Memory B cell (primary cell): ENCODE results near the gene PBRM1.
A peak's percentile ranks its signal among the peaks of the same experiment; 100 is the strongest.

Source experiments
- ATAC-seq: fragments of 150-1000 bp; cut with Tn5 transposase; 2 replicates; pipeline ENCODE4 v1.10.0; 2021; ENCODE audit warnings: low read depth, mild to moderate bottlenecking, moderate library complexity
- DNase-seq, 2 donors: peaks; one replicate each; pipeline ENCODE4 v3.0.0; 2022; ENCODE audit warnings: low spot score in 2 of 2
- H3K27ac Mint-ChIP-seq: one replicate; pipeline ENCODE4 v1.8.0; 2022; ENCODE audit warnings: mild to moderate bottlenecking, moderate library complexity, mixed read lengths
- H3K27me3 Mint-ChIP-seq: one replicate; pipeline ENCODE4 v1.8.0; 2022; ENCODE audit warnings: mixed read lengths
- H3K36me3 Mint-ChIP-seq: one replicate; pipeline ENCODE4 v1.8.0; 2022; ENCODE audit warnings: mild to moderate bottlenecking, mixed read lengths
- H3K4me1 Mint-ChIP-seq: one replicate; pipeline ENCODE4 v1.8.0; 2022; ENCODE audit warnings: mixed read lengths
- H3K4me3 Mint-ChIP-seq: one replicate; pipeline ENCODE4 v1.8.0; 2022; ENCODE audit warnings: mild to moderate bottlenecking, moderate library complexity, mixed read lengths
- H3K9me3 Mint-ChIP-seq: one replicate; pipeline ENCODE4 v1.8.0; 2022; ENCODE audit warnings: mixed read lengths

The PBRM1 gene

DNA sequence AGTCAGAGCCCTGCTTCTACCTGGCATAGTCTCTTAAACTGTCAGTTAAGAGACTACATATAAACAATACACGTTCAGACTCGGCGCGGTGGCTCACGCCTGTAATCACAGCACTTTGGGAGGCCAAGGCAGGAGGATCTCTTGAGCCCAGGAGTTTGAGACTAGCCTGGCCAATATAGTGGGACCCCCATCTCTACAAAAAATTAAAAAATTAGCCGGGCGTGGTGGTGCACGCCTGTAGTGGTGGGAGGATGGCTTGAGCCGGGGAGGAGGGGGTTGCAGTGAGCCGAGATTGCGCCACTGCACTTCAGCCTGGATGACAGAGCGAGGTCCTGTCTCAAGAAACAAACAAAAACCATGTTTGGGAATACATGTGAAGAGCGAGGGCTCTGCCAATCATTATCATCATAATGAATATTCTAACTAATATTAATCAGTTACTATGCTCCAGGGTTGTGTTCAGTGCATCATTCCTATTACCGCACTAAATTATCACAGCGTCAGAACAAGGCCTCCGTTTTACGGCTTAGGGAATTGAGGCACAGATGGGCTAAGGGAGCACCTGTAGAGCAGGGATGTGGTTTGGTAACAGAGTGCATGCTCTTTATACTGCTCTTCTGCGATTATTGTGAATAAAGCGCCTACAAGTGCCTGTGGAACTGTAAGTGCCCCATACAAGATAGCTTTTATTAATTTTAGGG lies 150.2 kb downstream of the PBRM1 start:
- Mint-ChIP-seq H3K27ac (peak overlapping the region; percentile 97), H3K36me3 (peaks cover 7% of the 10 kb centered on the region), H3K27me3 (no peaks in the 10 kb centered on the region), H3K9me3 (no peaks in the 10 kb centered on the region), H3K4me3 (peak overlapping the region; percentile 96), H3K4me1 (peaks cover 28% of the 10 kb centered on the region)
- ATAC-seq (no peak), DNase-seq (no peak)

- DNase-seq, result no peak
- peaks cover 26% of the 10 kb centered on the region for H3K4me1 Mint-ChIP-seq
- H3K36me3 Mint-ChIP-seq, result peaks cover 7% of the 10 kb centered on the region
- no peak for ATAC-seq
- H3K4me3 Mint-ChIP-seq, result peak overlapping the region; percentile 87
- H3K27me3 Mint-ChIP-seq, result no peaks in the 10 kb centered on the region
- H3K9me3 Mint-ChIP-seq, result no peaks in the 10 kb centered on the region
- no peak overlapping the region for H3K27ac Mint-ChIP-seq
Observed at GRCh38 chr3:52534281-52535183, 151.2 kb downstream of the PBRM1 start.

DNA sequence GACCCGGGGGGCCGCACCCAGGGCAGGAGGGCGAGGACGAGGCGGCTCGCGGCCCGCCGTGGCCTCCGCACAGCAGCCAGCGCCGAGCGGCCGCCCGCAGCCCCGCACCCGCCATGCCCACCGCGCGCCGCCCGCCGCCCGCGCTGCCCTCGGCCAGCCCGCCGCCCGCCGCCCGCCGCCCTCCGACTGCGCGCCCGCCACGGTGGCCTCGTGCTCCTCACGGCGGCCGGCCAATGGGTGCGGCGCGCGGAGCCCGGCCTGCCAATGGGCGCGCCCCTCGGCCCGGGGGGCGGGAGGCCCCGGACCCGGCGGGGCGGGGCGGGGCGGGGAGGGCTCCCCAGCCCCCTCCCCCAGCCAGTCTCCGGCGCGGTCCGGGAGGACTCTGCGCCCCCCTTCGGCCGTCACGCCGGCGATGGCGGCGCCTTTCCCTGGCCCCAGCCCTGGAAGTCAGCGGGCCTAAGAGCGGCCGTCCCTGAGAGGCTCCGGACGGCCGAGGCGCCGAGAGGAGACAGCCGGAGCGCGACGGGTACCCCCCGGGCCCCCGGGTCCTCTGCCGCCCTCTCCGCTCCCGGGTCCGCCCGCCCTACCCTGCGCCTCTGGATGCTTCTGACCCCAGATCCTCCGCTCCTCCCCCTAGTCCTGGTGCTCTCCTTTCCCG lies 152.0 kb downstream of the PBRM1 start, which contains the start of gene NT5DC2:
Gene NT5DC2 (minus strand): TSS at position 235 of the 658 bp plus-strand sequence. CDS start 120 bp downstream, at position 115.
- H3K27me3 Mint-ChIP-seq, result no peaks in the 10 kb centered on the region
- H3K27ac Mint-ChIP-seq, result no peak within 1 kb of the TSS
- DNase-seq (peak in 1 of 2 donors; percentile 57), ATAC-seq (peak; percentile 29)
- H3K36me3 Mint-ChIP-seq, result peaks cover under 1% of the 10 kb centered on the region
- peaks cover 19% of the 10 kb centered on the region for H3K4me1 Mint-ChIP-seq
- H3K9me3 Mint-ChIP-seq, result no peaks in the 10 kb centered on the region
- peak within 1 kb of the TSS; percentile 87 for H3K4me3 Mint-ChIP-seq

DNA sequence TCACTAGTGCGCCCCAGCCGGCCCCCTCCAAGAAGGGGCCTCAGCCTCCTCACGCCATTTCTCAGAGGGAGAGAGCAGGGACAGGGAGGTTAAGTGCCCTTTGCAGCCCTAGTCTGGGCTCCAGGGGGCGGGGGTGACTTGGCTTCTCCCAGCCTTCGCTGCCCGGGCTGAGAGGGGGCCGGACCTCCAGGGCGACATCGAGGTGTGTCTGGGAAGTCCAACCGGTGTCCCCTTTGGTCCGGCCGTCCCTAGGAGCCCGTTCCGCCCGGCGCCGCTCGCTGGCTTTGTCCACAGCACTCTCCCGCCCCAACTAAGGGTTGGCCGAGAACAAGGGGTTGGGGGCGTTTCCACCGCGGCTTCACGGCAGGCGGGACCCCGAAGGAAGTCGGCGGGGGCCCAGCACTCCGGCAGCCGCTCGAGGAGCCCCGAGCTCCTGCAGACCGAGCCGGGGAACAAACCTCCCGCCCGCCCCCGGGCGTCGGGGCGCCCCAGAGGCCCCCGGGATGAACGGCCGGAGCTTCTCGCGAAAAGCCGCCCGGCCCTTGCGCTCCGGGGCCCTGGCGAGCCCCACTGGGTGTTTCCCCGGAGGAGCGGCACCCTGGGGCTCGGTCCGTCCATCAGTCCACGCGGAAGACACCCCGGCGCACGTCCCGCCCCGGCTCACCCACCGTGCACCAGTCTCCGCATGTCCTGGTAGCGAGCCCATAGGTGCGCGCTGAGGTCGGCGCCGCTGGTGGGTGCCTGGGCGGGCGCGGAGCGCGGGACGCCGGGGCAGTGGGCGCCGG lies 152.7 kb downstream of the PBRM1 start:
- Mint-ChIP-seq H3K4me1 (peaks cover 15% of the 10 kb centered on the region), H3K27ac (no peak overlapping the region), H3K36me3 (no peaks in the 10 kb centered on the region), H3K9me3 (no peaks in the 10 kb centered on the region), H3K27me3 (no peaks in the 10 kb centered on the region), H3K4me3 (peak overlapping the region; percentile 75)
- DNase-seq (peak in 1 of 2 donors; percentile 51), ATAC-seq (no peak)

GRCh38 chr3:52532517-52532837 lies 153.2 kb downstream of the PBRM1 start:
- ATAC-seq, result no peak

GRCh38 chr3:52531860-52532516 lies 153.7 kb downstream of the PBRM1 start:
- ATAC-seq, result no peak

More at GRCh38 chr3:52532517-52532837, 153.2 kb downstream of the PBRM1 start:
- H3K4me3 Mint-ChIP-seq, result peak overlapping the region; percentile 75
- DNase-seq, result no peak
- no peaks in the 10 kb centered on the region for H3K9me3 Mint-ChIP-seq
- H3K27ac Mint-ChIP-seq, result no peak overlapping the region
- no peaks in the 10 kb centered on the region for H3K36me3 Mint-ChIP-seq
- no peaks in the 10 kb centered on the region for H3K27me3 Mint-ChIP-seq
- H3K4me1 Mint-ChIP-seq, result peaks cover 9% of the 10 kb centered on the region

GRCh38 chr3:52530918-52531826 lies 154.5 kb downstream of the PBRM1 start:
- H3K9me3 Mint-ChIP-seq, result no peaks in the 10 kb centered on the region
- no peaks in the 10 kb centered on the region for H3K36me3 Mint-ChIP-seq
- no peak overlapping the region for H3K4me3 Mint-ChIP-seq
- H3K27ac Mint-ChIP-seq, result no peak overlapping the region
- ATAC-seq (no peak), DNase-seq (no peak)
- peaks cover 6% of the 10 kb centered on the region for H3K4me1 Mint-ChIP-seq
- no peaks in the 10 kb centered on the region for H3K27me3 Mint-ChIP-seq

More at GRCh38 chr3:52531860-52532516, 153.7 kb downstream of the PBRM1 start:
- DNase-seq, result no peak
- Mint-ChIP-seq H3K27ac (no peak overlapping the region), H3K27me3 (no peaks in the 10 kb centered on the region), H3K9me3 (no peaks in the 10 kb centered on the region), H3K4me3 (no peak overlapping the region), H3K4me1 (peaks cover 6% of the 10 kb centered on the region), H3K36me3 (no peaks in the 10 kb centered on the region)

DNA sequence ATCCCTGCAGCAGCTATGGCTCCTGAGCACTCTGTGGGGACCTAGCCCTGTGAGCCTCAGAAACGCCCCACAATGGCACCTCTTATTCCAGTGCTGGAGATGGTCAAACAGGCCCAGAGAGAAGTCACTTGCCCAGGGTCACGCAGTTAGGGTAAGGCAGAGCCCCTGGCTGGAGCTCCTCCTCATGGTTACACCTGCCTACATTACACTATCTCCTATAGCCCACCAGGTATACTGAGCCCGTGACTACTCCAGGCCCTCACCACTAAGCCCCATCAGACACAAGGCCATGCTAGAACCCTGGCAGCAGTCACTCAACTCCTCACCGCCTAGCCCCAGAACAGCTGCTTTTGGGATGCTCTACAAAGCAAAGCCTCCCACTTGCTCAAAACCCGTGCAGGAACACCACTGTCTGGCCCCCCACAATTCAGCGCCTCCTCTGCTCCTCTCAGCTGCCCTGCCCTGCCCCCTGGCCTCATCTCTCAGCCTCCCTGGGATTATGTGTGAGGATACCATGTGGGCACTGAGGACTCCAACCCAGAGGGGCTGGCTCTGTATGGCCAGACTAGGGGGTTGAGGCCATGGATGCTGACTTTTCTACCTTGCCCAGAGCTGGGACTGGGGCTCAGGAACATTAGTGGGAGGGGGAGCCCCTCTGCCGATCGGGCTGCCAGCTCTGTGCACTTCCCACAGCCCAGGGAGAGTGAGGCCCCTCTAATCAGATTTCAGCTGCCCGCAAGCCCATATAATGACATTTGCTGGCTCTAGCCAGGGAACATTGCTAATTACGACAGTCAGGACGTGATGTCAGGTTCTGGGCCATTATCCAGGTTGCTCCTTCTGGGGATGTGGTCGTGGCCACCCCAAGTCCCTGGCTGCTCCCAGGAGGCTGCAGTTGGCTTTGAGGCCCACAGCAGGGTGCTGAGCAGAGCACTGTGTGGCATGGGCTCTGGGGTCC lies 156.1 kb downstream of the PBRM1 start:
- Mint-ChIP-seq H3K4me3 (no peak overlapping the region), H3K36me3 (no peaks in the 10 kb centered on the region), H3K27me3 (no peaks in the 10 kb centered on the region), H3K9me3 (no peaks in the 10 kb centered on the region), H3K4me1 (peaks cover 4% of the 10 kb centered on the region), H3K27ac (no peak overlapping the region)
- no peak for ATAC-seq
- no peak for DNase-seq

DNA sequence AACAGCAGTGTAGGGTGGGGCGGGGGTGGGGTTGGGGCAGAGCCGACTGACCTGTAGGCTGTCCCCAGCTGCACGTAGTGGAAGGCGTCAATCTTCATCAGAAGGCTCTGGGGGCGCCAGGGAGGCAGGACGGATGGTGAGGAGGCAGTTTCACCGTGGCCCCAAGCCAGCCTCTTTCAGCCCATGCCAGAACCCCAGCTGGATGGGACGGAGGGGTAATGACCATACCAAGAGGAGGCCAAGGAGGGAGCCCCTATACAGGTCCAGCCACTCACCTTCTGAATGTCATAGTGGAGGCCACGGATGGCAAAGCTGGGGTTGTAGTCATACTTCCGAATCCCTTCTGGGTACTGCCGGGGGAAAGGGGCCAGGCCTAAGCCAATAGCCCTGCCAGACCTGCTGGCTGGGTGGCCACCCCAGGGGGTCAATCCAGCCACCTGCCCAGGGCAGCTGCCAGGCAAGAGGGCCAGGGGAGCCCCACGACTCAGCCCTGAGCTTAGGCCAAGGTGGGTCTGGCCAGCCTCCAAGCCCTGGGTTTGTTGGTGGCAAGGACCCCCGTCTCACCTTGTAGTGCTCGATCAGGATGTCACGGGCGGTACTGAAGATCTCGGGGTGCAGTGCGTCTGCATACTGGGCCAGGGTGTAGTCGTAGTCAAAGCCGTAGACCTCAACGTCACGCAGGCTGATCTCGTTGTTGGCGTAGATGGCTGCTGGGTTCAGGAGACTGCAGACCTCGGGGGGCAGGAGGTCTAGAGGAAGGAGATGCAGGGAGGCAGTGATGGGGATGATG lies 156.9 kb downstream of the PBRM1 start:
- Mint-ChIP-seq H3K27ac (no peak overlapping the region), H3K4me1 (peaks cover 4% of the 10 kb centered on the region), H3K36me3 (no peaks in the 10 kb centered on the region), H3K9me3 (no peaks in the 10 kb centered on the region), H3K27me3 (no peaks in the 10 kb centered on the region), H3K4me3 (no peak overlapping the region)
- ATAC-seq (no peak), DNase-seq (no peak)

- Mint-ChIP-seq H3K27me3 (no peaks in the 10 kb centered on the region), H3K27ac (no peak overlapping the region), H3K36me3 (no peaks in the 10 kb centered on the region), H3K4me3 (no peak overlapping the region), H3K9me3 (no peaks in the 10 kb centered on the region), H3K4me1 (peaks cover 4% of the 10 kb centered on the region)
- DNase-seq, result no peak
- no peak for ATAC-seq
Observed at GRCh38 chr3:52527732-52528585, 157.8 kb downstream of the PBRM1 start.
